ENCODE data around the gene GYPB. TPM values are rescaled to one million over a fixed set of nuclear protein-coding genes. Genes with fewer than 3 reads are reported as not detected.
"Not testable (repeated sequence)": the region's sequence is repeated elsewhere in the genome, so short reads cannot be mapped to it uniquely, and the experiment has no call there.

The GYPB gene
- total RNA-seq, 2 donors from 2014 or later: not detected

DNA sequence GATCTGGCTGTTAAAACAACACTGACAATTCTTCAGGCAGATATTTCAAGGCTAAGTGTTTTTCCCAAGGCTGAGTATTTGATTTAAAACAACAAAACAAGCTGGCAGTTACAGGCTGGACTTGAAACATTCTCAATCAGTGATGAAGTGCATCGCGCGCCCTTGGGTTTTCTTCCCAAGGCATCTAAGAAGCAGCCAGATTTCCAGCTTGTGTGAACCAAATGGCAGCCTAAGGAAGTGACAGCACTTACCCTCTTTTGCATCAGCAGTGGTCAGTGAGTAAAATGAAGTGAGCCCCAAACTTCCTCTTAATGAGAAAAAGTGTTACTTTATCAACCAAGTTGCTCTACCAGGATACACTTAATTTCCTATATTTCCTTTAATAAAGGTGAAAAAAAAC lies 12.2 kb upstream of the GYPB start:
- H3K4me3 ChIP-seq; DNase-seq (ENCODE audit: low spot score); H3K27me3 ChIP-seq (replicated peaks; ENCODE audit: insufficient read depth); H3K4me1 ChIP-seq (ENCODE audit: control insufficient read depth in 1 of 2, low read depth in 2 of 2); ATAC-seq (ENCODE audit: insufficient number of reproducible peaks, low FRiP score, low read depth); H3K9me3 ChIP-seq; H3K27ac ChIP-seq; H3K36me3 ChIP-seq: not testable (repeated sequence)

DNA sequence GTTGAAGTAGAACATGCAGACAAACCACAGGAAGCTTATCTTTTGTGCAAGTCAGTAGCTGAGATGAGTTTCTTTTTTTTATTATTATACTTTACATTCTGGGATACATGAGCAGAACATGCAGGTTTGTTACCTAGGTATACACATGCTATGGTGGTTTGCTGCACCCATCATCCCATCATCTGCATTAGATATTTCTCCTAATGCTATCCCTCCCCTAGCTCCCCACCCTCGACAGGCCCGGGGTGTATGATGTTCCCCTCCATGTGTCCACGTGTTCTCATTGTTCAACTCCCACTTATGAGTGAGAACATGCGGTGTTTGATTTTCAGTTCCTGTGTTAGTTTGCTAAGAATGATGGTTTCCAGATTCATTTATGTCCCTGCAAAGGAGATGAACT lies 11.5 kb upstream of the GYPB start:
- not testable (repeated sequence) for DNase-seq (ENCODE audit: low spot score); H3K9me3 ChIP-seq; H3K36me3 ChIP-seq; H3K27ac ChIP-seq; H3K4me3 ChIP-seq; H3K4me1 ChIP-seq (ENCODE audit: control insufficient read depth in 1 of 2, low read depth in 2 of 2); H3K27me3 ChIP-seq (replicated peaks; ENCODE audit: insufficient read depth); ATAC-seq (ENCODE audit: insufficient number of reproducible peaks, low FRiP score, low read depth)

- not testable (repeated sequence) for ATAC-seq (ENCODE audit: insufficient number of reproducible peaks, low FRiP score, low read depth)
Measured at GRCh38 chr4:144026682-144027081, 7.5 kb upstream of the GYPB start.

DNA sequence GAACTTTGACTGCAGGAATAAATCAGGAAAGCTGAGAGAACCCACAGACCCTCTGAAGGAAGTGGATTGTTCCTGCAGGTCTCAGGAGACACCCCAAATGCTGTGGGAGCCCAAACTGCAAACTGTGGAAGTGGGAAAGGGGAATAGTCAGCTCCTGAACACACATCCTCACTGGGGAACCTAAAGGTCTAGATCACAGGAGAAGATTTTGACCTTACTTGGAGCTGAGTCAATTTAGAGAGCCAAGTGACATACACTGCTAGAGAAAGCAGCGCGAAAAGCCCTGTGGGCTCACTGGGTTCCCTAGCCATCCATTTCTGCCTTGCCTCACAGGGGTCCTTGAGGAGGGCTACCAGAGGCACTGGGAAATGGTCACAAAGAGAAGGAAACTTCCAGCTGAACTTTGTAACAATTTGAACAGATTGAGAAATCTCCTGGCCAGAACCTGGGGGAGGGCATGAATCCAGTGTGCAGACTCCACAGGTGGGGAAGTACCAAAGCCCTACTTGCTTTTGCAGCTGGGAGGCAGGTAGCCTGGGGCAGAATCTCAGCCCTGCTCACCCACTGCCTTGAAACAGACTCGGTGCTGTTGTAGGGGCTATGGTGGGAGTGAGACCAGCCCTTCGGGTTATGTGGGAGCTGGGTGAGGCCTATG lies 5.3 kb upstream of the GYPB start:
- H3K36me3 ChIP-seq; H3K27me3 ChIP-seq (replicated peaks; ENCODE audit: insufficient read depth); DNase-seq (ENCODE audit: low spot score): not testable (repeated sequence)

More at GRCh38 chr4:144026682-144027081, 7.5 kb upstream of the GYPB start:
- DNase-seq (ENCODE audit: low spot score); H3K27ac ChIP-seq; H3K9me3 ChIP-seq; H3K36me3 ChIP-seq; H3K4me1 ChIP-seq (ENCODE audit: control insufficient read depth in 1 of 2, low read depth in 2 of 2); H3K4me3 ChIP-seq; H3K27me3 ChIP-seq (replicated peaks; ENCODE audit: insufficient read depth): not testable (repeated sequence)

DNA sequence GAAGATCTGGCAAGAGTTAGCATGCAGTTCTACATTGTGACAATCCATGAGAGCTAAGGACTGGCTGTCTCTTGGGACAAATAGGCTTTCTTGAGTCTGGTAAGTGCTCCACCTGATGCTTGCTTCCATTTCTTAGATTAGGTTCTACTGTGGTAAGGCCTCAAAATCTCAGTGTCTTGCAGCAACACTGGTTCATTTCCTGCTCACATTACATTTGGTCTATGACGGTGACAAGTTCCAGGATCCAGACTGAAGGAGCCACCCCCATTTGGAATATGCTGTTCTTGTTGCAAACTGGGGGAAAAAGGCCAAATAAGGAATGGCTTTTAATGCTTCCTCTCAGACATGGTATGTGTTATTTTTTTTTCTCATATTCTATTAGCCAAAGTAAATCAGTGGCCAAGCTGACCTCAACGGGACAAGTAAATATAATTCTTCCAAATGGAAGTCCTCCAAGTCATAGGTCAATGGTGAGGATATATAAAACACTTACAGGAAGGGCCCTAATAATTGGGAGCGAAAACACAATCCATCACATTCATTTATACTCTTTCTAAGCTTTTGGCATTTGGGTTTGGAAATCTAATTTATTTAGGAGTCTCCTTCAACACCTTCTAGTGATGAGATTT lies 3.7 kb upstream of the GYPB start:
- H3K27me3 ChIP-seq (replicated peaks; ENCODE audit: insufficient read depth); H3K36me3 ChIP-seq; DNase-seq (ENCODE audit: low spot score); H3K4me1 ChIP-seq (ENCODE audit: control insufficient read depth in 1 of 2, low read depth in 2 of 2); H3K9me3 ChIP-seq; H3K27ac ChIP-seq; H3K4me3 ChIP-seq: not testable (repeated sequence)
- ATAC-seq (ENCODE audit: insufficient number of reproducible peaks, low FRiP score, low read depth): peak; percentile 80

More for the DNA sequence above, 5.3 kb upstream of the GYPB start:
- not testable (repeated sequence) for H3K27ac ChIP-seq; ATAC-seq (ENCODE audit: insufficient number of reproducible peaks, low FRiP score, low read depth); H3K4me1 ChIP-seq (ENCODE audit: control insufficient read depth in 1 of 2, low read depth in 2 of 2); H3K4me3 ChIP-seq; H3K9me3 ChIP-seq

GRCh38 chr4:144021336-144021990 lies 2.3 kb upstream of the GYPB start:
- H3K27me3 ChIP-seq (replicated peaks; ENCODE audit: insufficient read depth); H3K36me3 ChIP-seq; DNase-seq (ENCODE audit: low spot score); H3K9me3 ChIP-seq; ATAC-seq (ENCODE audit: insufficient number of reproducible peaks, low FRiP score, low read depth); H3K4me1 ChIP-seq (ENCODE audit: control insufficient read depth in 1 of 2, low read depth in 2 of 2); H3K27ac ChIP-seq; H3K4me3 ChIP-seq: not testable (repeated sequence)

- DNase-seq (ENCODE audit: low spot score); H3K27me3 ChIP-seq (replicated peaks; ENCODE audit: insufficient read depth); H3K36me3 ChIP-seq; H3K4me1 ChIP-seq (ENCODE audit: control insufficient read depth in 1 of 2, low read depth in 2 of 2); H3K4me3 ChIP-seq; H3K9me3 ChIP-seq; ATAC-seq (ENCODE audit: insufficient number of reproducible peaks, low FRiP score, low read depth); H3K27ac ChIP-seq: not testable (repeated sequence)
Measured at GRCh38 chr4:144018223-144019000, 768 bp downstream of the GYPB start.

- not testable (repeated sequence) for H3K4me3 ChIP-seq; H3K9me3 ChIP-seq; H3K27me3 ChIP-seq (replicated peaks; ENCODE audit: insufficient read depth); H3K4me1 ChIP-seq (ENCODE audit: control insufficient read depth in 1 of 2, low read depth in 2 of 2); ATAC-seq (ENCODE audit: insufficient number of reproducible peaks, low FRiP score, low read depth); H3K36me3 ChIP-seq; H3K27ac ChIP-seq; DNase-seq (ENCODE audit: low spot score)
Measured at GRCh38 chr4:144017271-144017670, 1.9 kb downstream of the GYPB start.

- not testable (repeated sequence) for ATAC-seq (ENCODE audit: insufficient number of reproducible peaks, low FRiP score, low read depth); H3K4me3 ChIP-seq; H3K27ac ChIP-seq; H3K4me1 ChIP-seq (ENCODE audit: control insufficient read depth in 1 of 2, low read depth in 2 of 2); H3K9me3 ChIP-seq; DNase-seq (ENCODE audit: low spot score); H3K36me3 ChIP-seq; H3K27me3 ChIP-seq (replicated peaks; ENCODE audit: insufficient read depth)
Measured at GRCh38 chr4:144016057-144016605, 3.0 kb downstream of the GYPB start.
